ENCODE data around the gene ZNHIT6. TPM values are rescaled to one million over a fixed set of nuclear protein-coding genes. Genes with fewer than 3 reads are reported as not detected.

ZNHIT6 gene
- total and polyA plus RNA-seq, 5 donors from 2014 or later = 14.5 to 20.3 (median 16.4) TPM

GRCh38 chr1:85616736-85617135, 91.5 kb downstream of the ZNHIT6 start:
- ATAC-seq (ENCODE audit: low read depth in 2 of 2) = no peak
- Mint-ChIP-seq H3K27me3 (no peaks in the 10 kb centered on the region), H3K9me3 (peaks cover 2 to 11% (median 4%) of the 10 kb centered on the region in 7 donors), H3K4me1 (peaks cover 0 to under 1% (median 0%) of the 10 kb centered on the region in 4 donors), H3K36me3 (peaks cover 17% of the 10 kb centered on the region), H3K27ac (no peak overlapping the region), H3K4me3 (no peak overlapping the region)
- no peak for DNase-seq
- H3K9me3 ChIP-seq (ENCODE audit: control insufficient read depth in 2 of 2, low read length in 2 of 2) = peaks cover 7 to 9% of the 10 kb centered on the region in 2 experiments
- H3K4me3 ChIP-seq (ENCODE audit: low read depth, low read length) = no peak overlapping the region
- H3K27ac ChIP-seq (ENCODE audit: insufficient read depth, low read length, poor library complexity, severe bottlenecking) = no peak overlapping the region
- H3K27me3 ChIP-seq (ENCODE audit: control insufficient read depth, insufficient read depth, low read length) = no peaks in the 10 kb centered on the region
- no peaks in the 10 kb centered on the region for H3K4me1 ChIP-seq (ENCODE audit: control insufficient read depth, insufficient read depth, low read length, poor library complexity, severe bottlenecking)
- no peaks in the 10 kb centered on the region for H3K36me3 ChIP-seq (ENCODE audit: control insufficient read depth, insufficient read depth, low read length)

- no peak overlapping the region for H3K27ac ChIP-seq (ENCODE audit: insufficient read depth, low read length, poor library complexity, severe bottlenecking)
- H3K27me3 ChIP-seq (ENCODE audit: control insufficient read depth, insufficient read depth, low read length) = no peaks in the 10 kb centered on the region
- Mint-ChIP-seq H3K9me3 (peaks cover 1 to 8% (median 4%) of the 10 kb centered on the region in 7 donors), H3K27ac (no peak overlapping the region), H3K27me3 (no peaks in the 10 kb centered on the region), H3K4me3 (no peak overlapping the region), H3K4me1 (no peaks in the 10 kb centered on the region), H3K36me3 (peaks cover 17% of the 10 kb centered on the region)
- ATAC-seq (ENCODE audit: low read depth in 2 of 2) (no peak), DNase-seq (no peak)
- H3K4me1 ChIP-seq (ENCODE audit: control insufficient read depth, insufficient read depth, low read length, poor library complexity, severe bottlenecking) = no peaks in the 10 kb centered on the region
- no peak overlapping the region for H3K4me3 ChIP-seq (ENCODE audit: low read depth, low read length)
- peaks cover 3 to 5% of the 10 kb centered on the region in 2 experiments for H3K9me3 ChIP-seq (ENCODE audit: control insufficient read depth in 2 of 2, low read length in 2 of 2)
- no peaks in the 10 kb centered on the region for H3K36me3 ChIP-seq (ENCODE audit: control insufficient read depth, insufficient read depth, low read length)
Measured at GRCh38 chr1:85616364-85616705, 91.9 kb downstream of the ZNHIT6 start.

DNA sequence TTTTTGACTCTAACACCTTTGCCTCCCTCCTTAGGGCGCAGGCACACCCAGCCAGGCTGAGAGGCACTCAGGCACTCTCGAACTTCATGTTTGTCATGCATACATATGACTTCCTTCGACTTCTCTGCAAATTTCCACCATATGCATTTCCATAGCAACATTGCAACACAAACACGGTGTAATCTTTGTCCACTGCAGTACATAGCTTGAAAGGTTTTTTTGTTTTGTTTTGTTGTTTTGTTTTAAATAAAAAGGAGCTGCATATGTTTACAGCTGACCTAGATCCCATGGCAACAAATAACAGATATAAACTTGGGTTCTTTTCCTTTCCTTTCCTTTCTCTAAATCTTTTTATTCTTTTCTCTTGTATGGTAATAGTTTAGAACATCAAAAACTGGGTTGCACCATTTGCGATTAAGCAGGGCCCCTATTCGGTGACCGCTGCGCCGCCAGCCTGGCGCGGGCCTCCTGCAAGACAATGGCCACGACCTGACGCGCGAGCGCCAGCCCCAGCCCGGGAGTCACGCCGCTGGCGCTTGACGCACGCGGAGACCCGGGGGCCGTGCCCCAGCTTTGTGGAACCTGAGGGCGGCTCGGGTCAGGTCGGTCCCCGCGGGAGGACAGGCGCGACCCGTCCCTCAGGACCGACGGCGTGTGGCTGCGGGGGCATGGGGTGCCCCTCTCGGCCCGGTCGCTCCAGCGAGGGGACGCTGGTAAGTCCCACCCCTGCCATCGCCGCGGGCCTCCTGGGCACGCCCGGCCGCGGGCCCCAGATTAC, 92.5 kb downstream of the ZNHIT6 start:
- DNase-seq = no peak
- Histone ChIP-seq H3K27ac (ENCODE audit: insufficient read depth, low read length, poor library complexity, severe bottlenecking) (no peak overlapping the region), H3K36me3 (ENCODE audit: control insufficient read depth, insufficient read depth, low read length) (no peaks in the 10 kb centered on the region), H3K4me3 (ENCODE audit: low read depth, low read length) (no peak overlapping the region), H3K9me3 (ENCODE audit: control insufficient read depth in 2 of 2, low read length in 2 of 2) (peaks cover 0 to under 1% of the 10 kb centered on the region in 2 experiments), H3K4me1 (ENCODE audit: control insufficient read depth, insufficient read depth, low read length, poor library complexity, severe bottlenecking) (no peaks in the 10 kb centered on the region), H3K27me3 (ENCODE audit: control insufficient read depth, insufficient read depth, low read length) (no peaks in the 10 kb centered on the region)
- peaks cover 17% of the 10 kb centered on the region for H3K36me3 Mint-ChIP-seq
- H3K4me1 Mint-ChIP-seq = no peaks in the 10 kb centered on the region
- H3K27me3 Mint-ChIP-seq = no peaks in the 10 kb centered on the region
- ATAC-seq (ENCODE audit: low read depth in 2 of 2) = no peak
- no peak overlapping the region for H3K4me3 Mint-ChIP-seq
- H3K27ac Mint-ChIP-seq = no peak overlapping the region
- peaks cover 0 to 4% (median 2%) of the 10 kb centered on the region in 7 donors for H3K9me3 Mint-ChIP-seq

GRCh38 chr1:85612704-85613361, 95.4 kb downstream of the ZNHIT6 start:
- peaks cover 0 to 2% (median 0%) of the 10 kb centered on the region in 7 donors for H3K9me3 Mint-ChIP-seq
- H3K36me3 ChIP-seq (ENCODE audit: control insufficient read depth, insufficient read depth, low read length) = no peaks in the 10 kb centered on the region
- H3K27ac Mint-ChIP-seq = no peak overlapping the region
- no peaks in the 10 kb centered on the region for H3K9me3 ChIP-seq (ENCODE audit: control insufficient read depth in 2 of 2, low read length in 2 of 2)
- no peak overlapping the region for H3K4me3 ChIP-seq (ENCODE audit: low read depth, low read length)
- H3K4me3 Mint-ChIP-seq = no peak overlapping the region
- H3K27me3 Mint-ChIP-seq = no peaks in the 10 kb centered on the region
- no peaks in the 10 kb centered on the region for H3K4me1 Mint-ChIP-seq
- DNase-seq (peak in 1 of 3 donors; percentile 14), ATAC-seq (ENCODE audit: low read depth in 2 of 2) (no peak)
- peaks cover 11% of the 10 kb centered on the region for H3K36me3 Mint-ChIP-seq
- no peaks in the 10 kb centered on the region for H3K27me3 ChIP-seq (ENCODE audit: control insufficient read depth, insufficient read depth, low read length)
- H3K27ac ChIP-seq (ENCODE audit: insufficient read depth, low read length, poor library complexity, severe bottlenecking) = no peak overlapping the region
- no peaks in the 10 kb centered on the region for H3K4me1 ChIP-seq (ENCODE audit: control insufficient read depth, insufficient read depth, low read length, poor library complexity, severe bottlenecking)

GRCh38 chr1:85611856-85612255, 96.4 kb downstream of the ZNHIT6 start:
- H3K36me3 Mint-ChIP-seq = peaks cover 7% of the 10 kb centered on the region
- no peak for DNase-seq
- no peak overlapping the region for H3K27ac Mint-ChIP-seq
- H3K27me3 Mint-ChIP-seq = no peaks in the 10 kb centered on the region
- Histone ChIP-seq H3K36me3 (ENCODE audit: control insufficient read depth, insufficient read depth, low read length) (no peaks in the 10 kb centered on the region), H3K4me1 (ENCODE audit: control insufficient read depth, insufficient read depth, low read length, poor library complexity, severe bottlenecking) (no peaks in the 10 kb centered on the region), H3K27me3 (ENCODE audit: control insufficient read depth, insufficient read depth, low read length) (no peaks in the 10 kb centered on the region), H3K4me3 (ENCODE audit: low read depth, low read length) (no peak overlapping the region), H3K9me3 (ENCODE audit: control insufficient read depth in 2 of 2, low read length in 2 of 2) (no peaks in the 10 kb centered on the region), H3K27ac (ENCODE audit: insufficient read depth, low read length, poor library complexity, severe bottlenecking) (no peak overlapping the region)
- peaks cover 0 to 2% (median 0%) of the 10 kb centered on the region in 7 donors for H3K9me3 Mint-ChIP-seq
- no peaks in the 10 kb centered on the region for H3K4me1 Mint-ChIP-seq
- peak overlapping the region in 1 of 4 donors; percentile 38 for H3K4me3 Mint-ChIP-seq
- no peak for ATAC-seq (ENCODE audit: low read depth in 2 of 2)

- H3K27ac ChIP-seq (ENCODE audit: insufficient read depth, low read length, poor library complexity, severe bottlenecking) = no peak overlapping the region
- Mint-ChIP-seq H3K27ac (no peak overlapping the region), H3K4me1 (no peaks in the 10 kb centered on the region), H3K4me3 (no peak overlapping the region), H3K9me3 (peaks cover 0 to 2% (median 0%) of the 10 kb centered on the region in 7 donors), H3K36me3 (peaks cover 7% of the 10 kb centered on the region), H3K27me3 (no peaks in the 10 kb centered on the region)
- ATAC-seq (ENCODE audit: low read depth in 2 of 2) (no peak), DNase-seq (no peak)
- no peaks in the 10 kb centered on the region for H3K27me3 ChIP-seq (ENCODE audit: control insufficient read depth, insufficient read depth, low read length)
- no peaks in the 10 kb centered on the region for H3K9me3 ChIP-seq (ENCODE audit: control insufficient read depth in 2 of 2, low read length in 2 of 2)
- H3K4me1 ChIP-seq (ENCODE audit: control insufficient read depth, insufficient read depth, low read length, poor library complexity, severe bottlenecking) = no peaks in the 10 kb centered on the region
- no peak overlapping the region for H3K4me3 ChIP-seq (ENCODE audit: low read depth, low read length)
- no peaks in the 10 kb centered on the region for H3K36me3 ChIP-seq (ENCODE audit: control insufficient read depth, insufficient read depth, low read length)
Measured at GRCh38 chr1:85611425-85611824, 96.8 kb downstream of the ZNHIT6 start.

DNA sequence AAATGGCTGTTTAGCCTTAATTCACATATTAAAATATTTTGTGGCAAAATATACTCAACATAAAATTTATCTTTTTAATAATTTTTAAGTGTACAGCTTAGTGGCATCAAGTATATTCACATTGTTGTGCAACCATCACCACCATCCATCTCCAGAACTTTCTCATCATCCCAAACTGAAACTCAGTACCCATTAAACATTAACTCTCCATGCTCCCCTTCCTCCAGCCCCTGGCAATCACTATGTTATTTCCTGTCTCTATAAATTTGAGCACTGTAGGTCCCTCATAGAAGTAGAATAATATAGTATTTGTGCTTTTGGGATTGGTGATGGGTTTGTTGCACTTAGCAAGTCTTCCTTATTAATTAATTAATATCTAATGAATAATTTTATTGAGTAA, 98.3 kb downstream of the ZNHIT6 start:
- ATAC-seq (ENCODE audit: low read depth in 2 of 2) = no peak
- H3K4me3 Mint-ChIP-seq = no peak overlapping the region
- DNase-seq = no peak
- H3K27me3 Mint-ChIP-seq = no peaks in the 10 kb centered on the region
- H3K4me1 ChIP-seq (ENCODE audit: control insufficient read depth, insufficient read depth, low read length, poor library complexity, severe bottlenecking) = no peaks in the 10 kb centered on the region
- no peaks in the 10 kb centered on the region for H3K36me3 ChIP-seq (ENCODE audit: control insufficient read depth, insufficient read depth, low read length)
- no peak overlapping the region for H3K27ac Mint-ChIP-seq
- H3K4me1 Mint-ChIP-seq = no peaks in the 10 kb centered on the region
- H3K36me3 Mint-ChIP-seq = peaks cover 3% of the 10 kb centered on the region
- H3K9me3 Mint-ChIP-seq = peaks cover 0 to 2% (median 0%) of the 10 kb centered on the region in 7 donors
- H3K27ac ChIP-seq (ENCODE audit: insufficient read depth, low read length, poor library complexity, severe bottlenecking) = no peak overlapping the region
- H3K9me3 ChIP-seq (ENCODE audit: control insufficient read depth in 2 of 2, low read length in 2 of 2) = no peaks in the 10 kb centered on the region
- no peak overlapping the region for H3K4me3 ChIP-seq (ENCODE audit: low read depth, low read length)
- no peaks in the 10 kb centered on the region for H3K27me3 ChIP-seq (ENCODE audit: control insufficient read depth, insufficient read depth, low read length)

All from CD4-positive, CD25-positive, alpha-beta regulatory T cell (primary cell).